HG02759 (cell line): ENCODE results near the gene BICDL1.

Experiments
- ATAC-seq: cut with Tn5 transposase; IDR thresholded peaks from one replicate; pipeline ENCODE4 v1.9.1; 2021; ENCODE audit warnings: mild to moderate bottlenecking, moderate library complexity; ENCODE audit not compliant: unreplicated experiment

BICDL1 gene

DNA sequence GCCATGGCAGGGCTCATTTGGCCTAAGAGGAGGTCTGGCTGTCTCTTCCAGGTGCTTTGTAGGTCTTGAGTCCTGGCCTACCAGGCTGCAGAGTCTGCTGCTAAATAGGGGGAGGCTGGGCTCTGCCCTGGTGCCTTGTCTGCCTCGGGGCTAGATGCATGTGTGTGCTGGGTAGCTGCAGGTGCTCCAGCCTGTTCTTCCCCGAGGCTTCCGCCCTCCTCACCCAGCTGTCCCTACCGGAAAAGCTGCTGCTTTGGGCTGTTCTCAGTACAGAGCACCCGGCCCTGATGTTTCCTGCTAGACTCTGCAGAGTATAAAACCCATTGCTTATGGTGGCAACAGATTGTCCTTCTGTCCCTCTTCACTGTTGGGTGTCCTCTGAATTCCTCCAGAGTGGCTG is 89.8 kb downstream of the BICDL1 start:
- ATAC-seq: no peak

DNA sequence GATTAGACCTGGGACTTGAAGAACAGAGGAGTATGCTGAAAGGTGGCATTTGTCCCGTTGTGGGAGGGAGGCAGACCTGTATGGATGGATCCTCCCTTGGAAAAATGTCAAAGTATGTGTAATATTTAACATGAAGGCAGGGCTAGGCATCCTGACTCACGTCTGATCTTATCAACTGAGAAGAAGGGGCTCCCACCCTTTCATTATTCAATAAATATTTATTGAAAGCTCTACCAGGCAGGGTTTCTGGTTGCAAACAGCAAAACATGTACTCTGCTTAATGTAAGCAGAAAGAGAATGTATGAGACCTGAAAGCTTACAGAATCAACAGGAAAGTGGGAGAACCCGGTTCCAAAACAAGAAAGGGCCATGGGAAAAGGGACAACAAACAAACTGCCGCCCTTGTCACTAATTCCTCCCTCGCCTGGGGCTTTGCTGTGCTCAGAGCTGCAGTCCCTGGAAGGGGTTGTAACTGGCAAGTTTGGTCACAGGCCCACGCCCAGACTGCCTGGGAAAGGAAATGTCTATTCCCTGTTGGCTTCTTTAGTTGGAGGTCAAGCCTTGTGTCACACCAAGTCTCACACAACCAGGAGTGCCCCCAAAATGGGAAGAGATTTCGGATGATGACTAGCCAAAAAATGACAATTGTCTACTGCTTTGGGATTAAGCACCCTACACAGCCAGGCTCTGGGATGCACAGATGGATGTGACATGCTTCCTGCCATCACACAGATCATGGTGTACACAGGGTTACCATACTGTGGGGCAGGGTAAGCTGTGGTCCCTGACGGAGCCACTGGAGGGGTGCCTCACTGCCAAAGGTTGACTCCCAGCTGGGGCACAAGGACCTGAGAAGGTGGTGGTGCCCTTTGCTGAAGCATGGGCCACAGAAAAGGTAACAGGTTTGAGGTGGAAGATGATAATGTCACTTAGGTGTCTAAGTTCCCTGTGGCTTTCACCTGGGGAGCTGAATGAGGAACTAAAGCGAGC is 90.7 kb downstream of the BICDL1 start:
- ATAC-seq: no peak

GRCh38 chr12:120081641-120082040 is 92.6 kb downstream of the BICDL1 start:
- no peak for ATAC-seq

DNA sequence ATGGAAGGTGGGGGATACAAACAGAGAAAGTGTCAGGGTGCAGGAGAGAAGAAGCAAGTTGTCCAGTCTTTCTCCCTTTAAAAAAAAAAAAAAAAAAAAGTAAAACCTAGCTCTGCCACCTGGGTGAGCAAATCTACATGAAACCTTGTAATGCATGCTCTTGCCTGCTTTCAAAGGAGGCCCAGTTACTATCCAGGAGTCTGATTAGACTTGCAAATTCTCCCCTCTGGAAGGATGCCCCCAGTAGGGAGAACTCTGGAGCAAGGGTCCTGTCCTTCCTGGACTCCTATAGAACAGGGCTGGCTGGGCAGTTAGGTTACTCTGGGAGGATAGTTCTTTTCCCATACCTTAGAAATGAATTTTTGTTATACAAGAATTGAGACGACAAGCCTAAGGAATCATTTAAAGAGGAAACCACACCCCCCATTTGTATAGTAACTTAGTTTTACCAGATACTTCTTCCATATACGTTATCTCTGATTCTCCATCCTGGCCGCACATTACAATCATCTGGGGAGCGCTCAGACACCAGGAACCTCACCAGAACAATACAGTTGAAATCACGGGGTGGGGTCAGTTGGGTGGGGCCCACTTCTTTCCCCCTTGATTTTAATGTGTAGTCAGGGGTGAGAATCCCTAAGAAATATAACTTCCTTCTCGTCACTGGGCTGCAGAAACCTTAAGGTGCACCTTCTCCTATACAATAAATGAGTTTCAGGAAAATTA is 97.0 kb downstream of the BICDL1 start:
- ATAC-seq: no peak

DNA sequence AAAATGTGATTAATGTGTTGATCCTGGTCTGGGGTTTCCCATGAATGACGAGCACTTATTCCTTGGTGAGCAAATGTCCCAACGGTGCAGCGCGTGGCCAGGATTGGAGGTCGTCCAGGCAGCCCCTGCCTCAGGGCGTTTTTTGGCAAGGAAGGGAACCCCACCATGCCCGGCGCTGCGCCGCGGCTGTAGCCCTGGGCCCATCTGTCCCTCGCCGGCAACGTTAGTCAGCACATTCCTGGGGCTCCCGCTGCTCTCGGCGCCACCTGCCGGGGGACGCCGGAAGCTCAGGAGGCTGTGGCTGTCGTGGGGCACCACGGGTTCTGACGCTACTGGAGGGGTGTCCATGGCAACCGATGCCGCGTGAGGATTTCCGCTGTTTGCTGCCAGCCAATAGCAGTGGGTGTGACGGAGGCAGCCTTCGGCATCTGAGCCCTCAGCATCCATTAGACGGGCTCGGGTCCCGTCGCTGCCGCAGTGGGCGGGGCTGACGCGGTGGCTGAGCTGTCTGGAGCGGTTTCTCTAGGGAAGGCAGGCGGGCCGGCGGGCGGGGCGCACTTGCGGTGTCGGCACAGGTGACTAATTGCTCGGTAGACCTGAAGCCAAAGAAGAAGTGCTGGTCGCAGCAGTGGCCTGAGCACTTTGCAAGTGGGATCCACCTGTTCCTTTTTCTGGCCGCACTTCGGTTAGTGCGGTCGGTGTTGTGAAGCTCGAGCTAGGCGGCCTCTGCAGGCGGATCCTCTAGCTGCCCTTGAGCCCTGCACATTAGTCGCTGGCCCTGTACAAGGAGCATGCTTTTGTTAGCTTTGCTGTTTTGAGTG is 98.0 kb downstream of the BICDL1 start:
- peak; percentile 97 for ATAC-seq

DNA sequence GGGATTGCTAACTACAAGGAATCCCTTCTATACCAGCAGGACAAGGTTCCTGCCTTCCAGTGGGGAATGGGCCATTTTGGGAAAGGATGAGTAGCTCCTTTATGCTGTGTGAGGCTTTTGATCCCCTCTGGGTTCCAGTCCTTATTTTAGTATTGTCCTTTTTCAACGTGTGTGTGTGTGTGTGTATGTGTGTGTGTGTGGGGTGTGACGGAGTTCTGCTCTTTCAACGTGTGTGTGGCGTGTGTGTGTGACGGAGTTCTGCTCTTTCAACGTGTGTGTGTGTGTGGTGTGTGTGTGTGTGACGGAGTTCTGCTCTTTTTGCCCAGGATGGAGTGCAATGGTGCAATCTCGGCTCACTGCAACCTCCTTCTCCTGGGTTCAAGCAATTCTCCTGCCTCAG is 100.1 kb downstream of the BICDL1 start:
- no peak for ATAC-seq

- ATAC-seq: no peak
Observed at GRCh38 chr12:120089796-120090195, 100.8 kb downstream of the BICDL1 start.

- ATAC-seq: no peak
Observed at GRCh38 chr12:120090206-120090605, 101.2 kb downstream of the BICDL1 start.

DNA sequence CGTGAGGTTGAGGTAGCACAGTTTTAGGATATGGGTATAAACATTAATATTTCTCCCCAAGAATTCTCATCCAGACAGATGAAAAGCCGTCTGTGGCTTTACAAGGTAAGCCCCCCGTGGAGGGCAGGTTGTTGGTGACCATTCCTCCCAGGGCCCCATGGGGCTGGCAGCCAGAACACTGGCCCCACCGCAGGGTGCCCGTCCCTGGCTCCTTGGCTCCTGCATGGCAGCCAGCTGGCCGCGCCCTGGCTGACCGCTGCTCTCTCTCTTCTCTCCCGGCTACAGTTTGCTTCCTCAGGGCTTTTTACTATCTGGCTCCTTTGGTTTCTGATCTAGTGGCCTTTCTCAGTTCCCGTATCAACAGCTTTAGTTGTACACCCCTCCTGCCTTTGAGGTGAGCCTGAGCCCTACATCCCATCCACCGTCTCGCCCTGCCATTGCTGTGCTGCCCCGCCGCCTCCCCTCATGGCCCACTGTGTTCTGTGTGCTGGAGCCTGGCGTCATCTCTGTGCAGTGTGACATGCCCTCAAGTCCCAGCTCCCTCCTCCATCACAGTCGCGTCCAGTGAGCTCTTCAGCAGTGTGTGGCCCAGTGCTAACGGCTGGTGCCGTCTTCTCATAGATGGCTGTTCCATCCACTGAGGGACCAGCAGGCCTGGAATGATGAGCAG is 101.7 kb downstream of the BICDL1 start:
- no peak for ATAC-seq

DNA sequence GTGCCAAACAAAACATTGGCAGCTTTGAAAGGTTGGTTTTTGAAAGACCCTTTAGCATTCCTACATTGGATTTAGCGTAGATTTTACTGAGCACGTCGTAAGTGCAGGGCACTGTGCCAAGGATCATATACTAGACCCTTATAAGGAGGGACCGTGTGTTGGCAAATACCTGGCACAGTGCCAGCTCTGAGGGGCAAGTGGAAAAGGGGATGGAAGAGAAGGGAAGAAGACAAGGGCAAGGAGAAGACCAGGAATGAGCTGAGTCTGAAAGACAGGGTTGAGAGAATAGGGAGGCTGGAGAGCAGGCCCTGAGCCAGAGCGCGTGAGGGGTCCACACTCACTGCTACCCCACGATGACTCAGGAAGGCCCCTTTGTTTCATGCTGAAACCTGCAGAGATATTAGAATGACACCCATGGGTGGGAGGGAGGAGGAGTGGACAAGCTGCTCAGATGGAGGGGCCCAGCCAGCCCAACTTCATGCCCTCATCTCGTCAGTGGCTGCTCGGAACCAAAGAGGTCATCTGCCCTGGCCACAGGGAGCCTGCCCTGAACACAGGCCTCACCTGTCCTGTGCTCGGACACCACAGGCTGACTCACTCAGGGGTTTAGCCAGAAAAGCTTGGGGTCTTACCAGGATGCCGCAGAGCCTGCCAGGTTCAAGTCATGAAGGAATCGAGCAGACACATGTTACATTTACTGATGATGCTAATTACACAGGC is 102.5 kb downstream of the BICDL1 start:
- no peak for ATAC-seq

DNA sequence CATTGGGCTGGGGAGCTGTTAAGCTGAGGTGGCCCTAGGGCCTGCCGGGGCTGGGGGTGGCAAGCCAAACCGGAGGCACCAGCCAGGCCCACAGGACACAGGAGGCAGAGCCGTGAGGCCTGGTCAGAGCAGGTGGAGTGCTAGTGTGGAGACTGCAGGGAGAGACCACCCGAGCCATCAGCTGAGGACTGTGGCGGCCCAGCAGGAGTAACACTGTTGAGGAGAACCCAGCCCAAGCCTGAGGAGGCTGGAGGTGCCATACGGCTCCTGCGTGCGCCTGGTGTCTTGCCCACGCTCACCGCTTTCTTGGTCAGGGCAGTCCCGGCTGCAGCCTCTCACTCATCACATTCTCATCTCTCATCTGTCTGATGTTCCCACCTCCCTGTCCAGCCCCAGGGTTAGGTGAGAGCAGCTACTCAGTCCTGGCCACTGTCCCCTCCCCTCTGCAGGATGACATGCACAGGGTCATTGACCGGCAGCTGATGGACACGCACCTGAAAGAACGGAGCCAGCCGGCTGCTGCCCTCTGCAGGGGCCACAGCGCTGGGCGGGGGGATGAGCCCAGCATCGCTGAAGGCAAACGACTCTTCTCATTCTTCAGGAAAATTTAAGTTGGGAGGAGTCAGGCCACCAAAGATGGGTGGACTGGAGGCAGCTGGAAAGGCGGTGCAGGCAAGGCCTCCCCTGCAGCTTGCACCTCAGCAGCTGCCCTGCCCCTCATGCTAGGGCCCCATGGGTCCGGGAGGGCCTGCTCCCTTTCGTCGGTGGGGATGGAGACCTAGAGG is 103.7 kb downstream of the BICDL1 start:
- no peak for ATAC-seq

DNA sequence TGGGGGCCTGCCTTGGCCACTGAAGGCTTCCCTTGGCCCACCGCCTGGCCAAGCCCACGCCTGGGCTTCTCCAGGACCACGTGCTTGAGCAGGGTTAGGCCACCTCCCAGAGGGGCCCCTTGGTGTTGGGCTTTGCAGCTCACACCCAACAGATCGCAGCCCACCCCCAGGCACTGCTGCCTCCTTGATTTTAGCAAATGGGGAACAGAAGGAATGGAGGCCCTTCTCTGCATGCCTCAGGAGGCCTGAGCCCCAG is 104.2 kb downstream of the BICDL1 start:
- ATAC-seq: no peak

GRCh38 chr12:120093592-120094355 is 104.7 kb downstream of the BICDL1 start:
- no peak for ATAC-seq

DNA sequence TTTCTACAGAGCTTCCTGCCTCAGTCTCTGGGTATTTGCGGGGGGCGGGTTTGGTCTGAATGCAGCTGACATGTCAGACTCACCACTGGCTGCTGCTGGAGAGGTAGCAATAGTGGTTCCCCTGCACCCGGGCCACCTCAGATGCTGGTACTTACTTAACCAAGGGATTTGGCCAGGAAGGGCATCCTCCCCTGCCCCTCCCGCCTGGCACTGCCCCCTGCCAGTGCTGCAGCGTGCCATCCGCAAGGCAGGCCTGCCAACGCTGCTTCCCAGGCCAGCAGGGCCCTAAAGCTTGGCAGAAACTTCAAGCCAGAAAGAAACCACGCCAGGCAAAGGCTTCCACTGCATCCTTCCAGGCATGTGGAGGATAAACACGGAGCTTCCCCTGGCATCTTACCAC is 105.4 kb downstream of the BICDL1 start:
- ATAC-seq: no peak

DNA sequence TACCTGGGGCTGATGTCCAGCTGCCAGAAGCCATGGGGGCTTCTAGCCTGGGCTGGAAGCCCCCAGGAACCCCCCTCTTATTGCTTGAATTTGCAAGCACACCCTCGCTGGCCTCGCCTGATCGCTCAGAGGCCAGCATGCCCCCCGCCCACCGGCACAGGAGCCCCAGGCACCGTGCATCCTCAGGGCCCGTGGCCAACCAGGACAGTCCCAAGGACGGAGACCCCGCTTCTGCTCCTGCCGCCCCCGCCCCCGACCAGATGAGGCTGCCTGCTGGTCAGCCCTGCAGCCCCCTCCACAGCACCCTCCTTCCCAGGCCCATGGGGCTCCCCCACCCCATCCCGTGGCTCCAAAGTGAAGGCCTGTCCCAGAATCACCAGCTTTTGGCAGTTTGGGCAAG is 106.3 kb downstream of the BICDL1 start:
- ATAC-seq: no peak

- ATAC-seq: no peak
Observed at GRCh38 chr12:120095736-120096135, 106.7 kb downstream of the BICDL1 start.

DNA sequence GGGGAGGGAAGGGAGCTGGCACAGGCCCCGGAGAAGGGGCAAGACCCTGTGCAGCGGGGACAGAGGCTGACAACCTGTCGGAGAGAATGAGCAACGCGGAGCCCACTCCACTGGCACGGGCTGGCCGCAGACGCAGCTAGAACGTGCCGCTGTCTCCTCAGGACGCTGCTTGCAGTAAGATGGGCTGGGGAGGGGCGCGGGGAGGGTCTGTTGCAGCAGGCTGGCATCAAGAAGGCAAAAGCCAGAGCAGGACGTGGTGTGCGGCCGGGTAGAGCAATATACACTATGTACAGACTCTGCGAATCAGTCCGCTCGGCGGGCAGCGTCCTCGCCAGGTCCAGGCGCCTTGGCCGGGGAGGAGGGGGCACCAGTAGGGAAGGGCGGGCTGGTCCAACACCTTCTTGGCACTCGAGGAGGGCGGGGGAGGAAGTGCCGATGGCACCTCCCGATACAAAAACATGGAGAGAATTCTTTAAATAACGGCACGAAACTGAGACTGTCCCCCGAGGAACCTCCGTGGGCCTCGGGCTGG is 107.7 kb downstream of the BICDL1 start:
- ATAC-seq: no peak

DNA sequence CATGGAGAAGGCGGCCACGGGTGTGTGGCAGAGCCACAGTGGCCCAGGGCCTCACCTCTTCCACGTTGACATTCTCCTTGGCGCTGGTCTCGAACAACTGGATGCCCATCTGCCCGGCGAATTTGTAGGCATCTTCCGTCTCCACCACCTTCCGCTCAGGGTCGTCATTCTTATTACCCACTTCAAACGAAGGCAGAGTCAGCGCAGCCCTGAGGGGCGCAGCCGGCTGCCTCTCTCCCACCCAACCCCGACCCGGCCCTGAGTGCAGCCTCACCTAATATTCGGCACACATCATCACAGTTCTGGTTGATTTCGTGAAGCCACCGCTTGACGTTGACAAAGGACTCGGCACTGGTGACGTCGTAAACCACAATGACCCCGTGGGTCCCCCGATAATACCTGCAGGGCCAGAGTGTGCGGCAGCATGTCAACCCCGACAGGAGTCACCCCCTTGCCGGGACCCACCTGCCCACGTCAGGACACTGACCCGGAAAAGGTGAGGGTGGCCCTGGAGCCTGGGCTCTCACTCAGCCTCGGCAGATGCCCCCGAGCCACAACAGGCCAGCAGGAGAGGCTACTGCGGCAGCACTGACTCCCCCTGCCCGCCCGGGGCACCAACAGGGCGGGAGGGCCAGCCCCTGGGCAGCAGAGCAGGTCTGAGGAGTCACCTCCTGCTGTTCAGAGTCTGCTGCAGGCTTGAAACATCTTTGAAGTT is 109.9 kb downstream of the BICDL1 start:
- no peak for ATAC-seq
